ENCODE data around the gene HNMT. TPM values are rescaled to one million over a fixed set of nuclear protein-coding genes. Genes with fewer than 3 reads are reported as not detected.

HNMT gene
- total and polyA plus RNA-seq, 2 of the 8 experiments (the other 6 are each of a cell fraction or from before 2014, with no cell fraction given): 1.6 to 3.6 TPM

GRCh38 chr2:137986268-137986667, 22.0 kb downstream of the HNMT start:
- Histone ChIP-seq H3K79me2 (ENCODE audit: control insufficient read depth in 1 of 2, insufficient read depth in 2 of 2, low read length in 2 of 2) (no peaks in the 10 kb centered on the region), H3K27me3 (replicated peaks in 1 of 4; ENCODE audit: control insufficient read depth in 3 of 4, extremely low read depth in 1 of 4, insufficient read depth in 3 of 4, low read length in 3 of 4) (no peaks in the 10 kb centered on the region), H3K9me3 (ENCODE audit: insufficient read depth in 2 of 2, low read depth in 1 of 2, low read length in 1 of 2) (no peaks in the 10 kb centered on the region), H2AFZ (ENCODE audit: low read length) (no peak overlapping the region), H3K14ac (ENCODE audit: insufficient read length) (no peak overlapping the region), H4K20me1 (replicated peaks in 1 of 2; ENCODE audit: control insufficient read depth in 1 of 2, insufficient read depth in 2 of 2, low read length in 2 of 2) (no peaks in the 10 kb centered on the region), H2BK12ac (ENCODE audit: low read depth, low read length) (no peak overlapping the region), H3K36me3 (ENCODE audit: control insufficient read depth in 2 of 4, insufficient read depth in 4 of 4, low read length in 3 of 4) (no peaks in the 10 kb centered on the region), H2BK15ac (ENCODE audit: low read length) (no peak overlapping the region), H4K5ac (ENCODE audit: insufficient read length, low read depth, low read length) (no peak overlapping the region), H2AK5ac (ENCODE audit: low read depth, low read length) (no peak overlapping the region), H3K56ac (replicated peaks; ENCODE audit: insufficient read length, low read depth, low read length) (no peak overlapping the region), H3K79me1 (ENCODE audit: low read depth, low read length) (no peaks in the 10 kb centered on the region), H2BK20ac (ENCODE audit: low read length) (no peak overlapping the region), H3K27ac (ENCODE audit: low read depth, low read length) (no peak overlapping the region), H3K4me3 (ENCODE audit: extremely low read depth in 1 of 4, insufficient read depth in 2 of 4, low read depth in 3 of 4, low read length in 4 of 4) (no peak overlapping the region), H3K23me2 (ENCODE audit: low read depth, low read length) (no peaks in the 10 kb centered on the region; the same call in 1 of the 2 replicates), H2BK5ac (ENCODE audit: low read depth, low read length) (no peak overlapping the region), H3K9ac (replicated peaks in 1 of 4; ENCODE audit: extremely low read depth in 1 of 4, low read depth in 3 of 4, low read length in 3 of 4) (no peak overlapping the region), H2BK120ac (replicated peaks; ENCODE audit: low read depth, low read length) (no peak overlapping the region), H3K4ac (replicated peaks; ENCODE audit: insufficient read length, low read depth, low read length) (no peak overlapping the region), H3K18ac (ENCODE audit: extremely low read depth, low read length) (no peak overlapping the region), H4K8ac (ENCODE audit: extremely low read depth, insufficient read depth, low read length) (no peak overlapping the region), H4K91ac (replicated peaks; ENCODE audit: insufficient read length, low read length) (no peak overlapping the region), H3K23ac (ENCODE audit: insufficient read length) (no peak overlapping the region), H3K4me1 (replicated peaks in 1 of 4; ENCODE audit: control insufficient read depth in 3 of 4, insufficient read depth in 4 of 4, low read length in 3 of 4) (no peaks in the 10 kb centered on the region), H3K4me2 (ENCODE audit: insufficient read depth in 1 of 2, low read depth in 2 of 2, low read length in 2 of 2) (no peak overlapping the region)
- 100% methylated on average over 1 of the region's 1 CpG; no CpG with 5 or more reads in 1 of the 2 experiments for WGBS, 2 experiments (ENCODE audit: extremely low coverage in 1 of 2, insufficient coverage in 1 of 2, insufficient read length in 1 of 2, insufficient replicate concordance in 2 of 2, low coverage in 1 of 2, low lambda C conversion rate in 2 of 2, missing lambda C conversion rate in 1 of 2)
- POLR2A ChIA-PET (ENCODE audit: partially characterized antibody): no interaction called here
- CTCF ChIA-PET (ENCODE audit: partially characterized antibody): interaction anchor here (1.1 kb wide), 1 partner anchor 29 kb away, joined by 3 read pairs; no protein-coding TSS in a partner anchor
- TF ChIP-seq SIN3A (conservative IDR thresholded peaks at IDR 0.05 in 1 of 2, IDR thresholded peaks at IDR 0.05 in 1 of 2; ENCODE audit: low read depth in 1 of 2, low read length in 2 of 2) (no peak), SAP30 (IDR thresholded peaks at IDR 0.05; ENCODE audit: insufficient read depth, insufficient replicate concordance, low read length) (no peak)
- FAIRE-seq (no peak), DNase-seq (ENCODE audit: low read depth in 1 of 2, low spot score in 2 of 2) (no peak)
